Measurements from ENCODE around the gene CSNK1D. TPM values are rescaled to one million over a fixed set of nuclear protein-coding genes. Genes with fewer than 3 reads are reported as not detected.
"Not testable (repeated sequence)": the region's sequence is repeated elsewhere in the genome, so short reads cannot be mapped to it uniquely, and the experiment has no call there.

The CSNK1D gene
- total RNA-seq, 1 donor from 2014 or later: 29.0 TPM

- no peak for DNase-seq (ENCODE audit: low read depth)
These were observed 1.8 kb upstream of the CSNK1D start for GRCh38 chr17:82275326-82275725.

DNA sequence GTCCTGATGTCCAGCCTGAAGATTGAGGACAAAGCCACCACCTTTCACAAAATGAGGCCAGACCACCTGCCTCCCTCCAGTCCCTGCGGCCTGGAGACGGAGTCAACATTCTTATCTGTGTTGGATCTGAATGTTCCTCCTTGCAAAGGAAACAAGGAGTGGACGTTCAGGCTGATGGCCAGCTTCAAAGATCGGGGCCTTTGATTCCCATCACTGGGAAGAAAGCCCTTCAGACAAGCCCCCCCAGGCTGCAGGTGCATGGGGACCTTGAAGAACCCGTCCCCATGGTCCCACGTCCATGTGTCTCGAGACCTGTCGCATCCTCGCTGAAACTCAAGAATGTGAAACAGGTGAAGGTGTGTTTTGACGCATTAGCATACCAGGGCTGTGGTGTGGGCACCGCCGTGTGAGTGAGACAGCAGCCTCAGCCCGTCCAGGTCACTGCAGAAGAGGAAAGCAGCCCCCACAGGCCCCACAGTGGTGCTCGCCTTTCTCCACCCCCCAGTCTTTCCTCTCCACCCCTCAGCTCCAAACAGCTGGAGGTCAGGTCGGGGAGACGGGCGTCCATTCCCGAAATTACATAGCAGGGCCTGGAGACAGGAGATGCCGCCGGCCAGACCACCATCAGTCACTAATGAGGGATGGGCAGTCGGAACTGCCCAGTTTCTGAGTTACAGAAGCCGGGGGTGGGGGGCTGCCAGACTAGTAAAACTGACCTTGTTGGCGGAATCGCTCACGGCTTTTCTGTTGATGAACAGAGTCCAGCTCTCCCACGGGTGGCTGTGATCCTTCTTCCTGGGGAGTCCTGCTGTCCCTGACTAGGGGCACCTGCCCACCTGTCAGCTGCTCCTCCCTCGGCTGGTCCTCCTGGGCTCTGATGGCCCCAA is 877 bp upstream of the CSNK1D start:
- DNase-seq (ENCODE audit: low read depth): no peak

DNA sequence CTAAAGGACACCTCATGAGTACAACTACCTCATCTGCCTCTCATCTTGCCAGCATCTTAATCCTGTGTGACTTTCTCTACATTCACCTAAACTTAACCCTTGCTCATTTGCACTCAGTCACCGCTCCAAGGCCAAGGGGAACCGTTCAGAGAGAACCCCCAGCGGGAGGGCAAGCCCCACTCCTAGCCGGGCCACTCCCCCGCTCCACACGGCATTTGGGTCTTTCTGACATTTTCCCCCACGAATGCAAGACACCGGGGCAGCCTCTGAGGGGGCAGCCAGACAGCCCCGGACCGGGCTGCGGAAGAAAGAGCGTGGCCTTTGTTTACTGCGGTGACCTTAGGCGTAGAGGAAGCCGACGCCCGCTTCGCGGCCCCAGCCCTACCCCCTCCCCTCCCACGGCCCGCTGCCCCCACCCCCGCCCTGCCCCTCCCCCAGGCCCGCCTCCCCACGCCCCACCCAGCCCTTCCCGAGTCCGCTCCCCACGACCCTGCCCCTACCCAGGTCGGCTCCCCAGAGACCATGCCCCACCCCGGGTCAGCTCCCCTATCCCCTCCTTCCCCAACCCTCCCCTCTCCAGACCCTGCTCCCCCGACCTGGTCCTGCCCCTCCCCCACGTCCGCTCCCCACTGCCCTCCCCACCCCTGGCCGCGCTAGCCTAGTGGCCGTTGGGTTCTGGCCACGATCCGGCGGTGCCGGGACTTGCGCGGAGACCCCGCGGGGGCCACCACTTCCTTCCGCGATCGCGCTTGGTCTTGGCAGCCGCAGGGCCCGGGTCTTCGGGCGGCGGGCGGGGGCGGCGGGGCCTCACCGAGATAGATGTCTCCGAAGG is 789 bp downstream of the CSNK1D start:
- DNase-seq (ENCODE audit: low read depth): peak; percentile 27

DNA sequence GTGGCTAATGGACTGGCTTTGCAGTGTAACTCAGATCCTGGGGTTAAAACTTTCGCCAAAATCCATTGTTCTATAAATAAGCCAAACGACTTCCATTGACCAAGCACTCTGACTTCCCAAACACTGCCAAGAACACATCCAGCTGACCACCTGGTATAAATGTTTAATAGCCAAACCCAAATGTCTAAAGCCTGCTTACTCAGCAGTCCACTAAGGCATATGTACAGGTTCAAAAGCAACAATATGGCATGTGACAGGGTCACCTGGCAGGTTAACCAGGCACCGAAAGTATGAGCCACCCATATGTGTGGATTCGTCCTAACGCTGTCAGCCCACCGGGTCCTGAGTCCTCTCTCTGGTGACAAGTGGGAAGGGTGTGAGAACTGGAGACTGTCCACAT is 2.1 kb downstream of the CSNK1D start:
- DNase-seq (ENCODE audit: low read depth): no peak

- DNase-seq (ENCODE audit: low read depth): no peak
These were observed 2.8 kb downstream of the CSNK1D start for GRCh38 chr17:82270651-82271050.

DNA sequence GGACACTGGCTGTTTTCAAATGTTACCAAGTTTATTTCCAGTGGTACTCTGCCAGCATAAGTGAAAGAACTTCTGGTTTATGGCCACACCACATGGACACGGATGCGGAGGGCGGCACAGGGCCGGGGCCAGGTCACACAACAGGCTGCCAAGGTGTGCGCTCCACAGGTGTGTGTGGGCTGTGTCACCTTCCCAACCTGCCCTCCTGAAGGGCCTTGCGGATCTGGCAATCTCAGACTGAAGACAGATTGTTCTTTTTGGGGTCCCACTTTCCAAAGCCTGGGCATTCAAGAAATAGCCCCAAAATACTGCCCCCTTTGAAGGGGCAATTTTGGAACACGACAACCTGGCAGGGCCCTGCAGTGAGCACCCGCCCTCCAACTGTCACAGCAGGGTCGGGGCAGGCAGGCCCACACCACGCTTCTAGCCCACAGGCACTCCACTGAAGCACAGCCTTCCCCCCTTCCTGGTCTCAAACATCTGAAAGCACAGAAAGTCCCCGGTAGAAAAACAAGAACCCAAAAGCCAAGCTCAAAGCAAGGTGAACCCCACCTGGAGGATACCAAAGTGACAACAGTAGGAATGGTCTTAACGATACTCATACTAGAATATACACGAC is 3.5 kb downstream of the CSNK1D start:
- DNase-seq (ENCODE audit: low read depth): no peak

DNA sequence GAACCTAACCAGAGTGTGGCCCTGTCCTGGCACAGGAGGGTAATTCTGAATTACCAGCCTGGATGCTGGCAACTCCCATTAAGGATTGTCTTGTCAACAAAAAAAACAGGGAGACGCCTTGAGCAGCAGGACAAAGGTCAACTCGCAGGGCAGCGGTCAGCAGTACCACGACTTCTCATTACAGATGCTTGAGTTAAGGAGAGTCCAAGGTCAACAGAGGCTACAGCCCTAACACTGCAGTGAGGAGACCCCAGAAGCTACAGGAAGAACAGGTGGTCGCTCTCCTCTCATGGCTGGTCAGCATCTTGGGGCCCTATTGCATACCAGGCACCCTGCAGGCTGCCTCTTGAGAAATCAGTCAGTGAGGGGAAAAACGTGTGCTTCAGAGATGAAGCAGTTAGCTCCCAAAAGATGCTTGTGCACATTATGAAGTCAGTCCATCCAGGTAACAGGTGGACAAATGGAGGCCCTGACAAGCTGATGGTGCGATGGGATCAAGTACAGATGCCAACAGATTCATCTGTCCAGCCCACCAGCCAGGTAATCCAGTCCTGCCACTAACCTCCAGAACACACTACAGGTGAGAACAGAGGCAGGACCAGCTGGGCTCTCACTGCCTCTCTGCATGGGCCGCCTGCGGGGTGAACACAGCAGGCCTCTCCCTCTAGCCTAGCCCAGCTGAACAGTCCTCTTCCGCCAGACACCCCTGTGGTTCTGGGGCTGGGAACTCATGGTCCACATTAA is 4.2 kb downstream of the CSNK1D start:
- DNase-seq (ENCODE audit: low read depth): no peak

DNA sequence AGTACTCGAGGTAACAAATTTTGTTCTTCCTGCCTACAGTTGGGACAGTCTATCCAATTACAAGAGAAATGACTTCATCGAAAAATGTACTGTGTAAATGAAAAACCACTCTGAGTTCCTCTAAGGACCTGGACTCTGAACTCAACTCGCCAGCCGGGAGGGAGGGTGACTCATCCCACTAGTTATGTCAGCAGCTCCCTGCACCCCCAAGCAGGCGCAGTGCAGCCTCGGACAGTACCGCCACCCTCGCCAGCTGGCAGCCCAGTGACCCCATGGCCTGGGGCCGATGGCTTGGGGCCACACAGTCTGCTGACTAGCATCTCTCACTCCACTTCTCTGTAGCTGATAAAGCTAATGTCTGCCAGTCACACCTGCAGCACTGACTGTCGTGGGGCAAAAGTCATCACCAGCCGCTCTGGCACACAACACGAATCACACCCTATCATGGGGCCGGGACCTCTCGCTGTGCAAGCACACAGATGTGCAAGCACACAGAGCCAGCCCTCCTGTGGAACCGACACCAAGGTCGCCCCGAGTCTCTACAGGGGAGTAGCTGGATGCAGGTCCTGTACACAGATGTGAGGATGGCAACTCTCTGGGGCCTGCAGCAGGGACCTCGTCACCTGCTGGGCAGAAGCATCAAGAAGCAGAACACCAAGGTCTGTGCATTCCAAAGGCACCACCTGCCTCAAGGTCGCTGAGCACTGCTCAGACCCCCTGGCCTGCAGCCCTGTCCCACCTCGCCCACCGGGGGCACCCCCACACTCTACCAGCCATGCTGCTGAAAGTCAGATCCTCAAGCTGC is 5.7 kb downstream of the CSNK1D start:
- DNase-seq (ENCODE audit: low read depth): peak; percentile 97

DNA sequence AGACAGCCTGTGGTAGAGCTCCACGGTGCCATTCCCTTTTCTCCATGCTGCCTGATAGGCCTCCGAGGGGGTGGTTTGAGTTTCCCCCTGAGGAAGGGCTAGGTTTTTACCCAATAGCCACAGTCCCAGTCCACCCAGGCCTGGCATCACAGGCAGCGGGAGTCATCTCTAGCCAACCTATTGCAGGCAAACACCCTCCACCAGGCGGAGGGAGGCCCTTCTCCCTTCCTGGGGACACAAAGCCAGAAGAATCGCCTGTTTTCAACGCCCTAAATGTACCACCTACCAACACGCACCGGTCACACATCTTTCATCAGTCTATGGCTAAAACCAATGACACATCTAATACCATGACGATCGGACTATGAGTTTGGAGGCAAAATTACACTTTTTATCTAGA is 7.4 kb downstream of the CSNK1D start:
- no peak for DNase-seq (ENCODE audit: low read depth)

- DNase-seq (ENCODE audit: low read depth): no peak
These were observed 9.9 kb downstream of the CSNK1D start for GRCh38 chr17:82263641-82264040.

DNA sequence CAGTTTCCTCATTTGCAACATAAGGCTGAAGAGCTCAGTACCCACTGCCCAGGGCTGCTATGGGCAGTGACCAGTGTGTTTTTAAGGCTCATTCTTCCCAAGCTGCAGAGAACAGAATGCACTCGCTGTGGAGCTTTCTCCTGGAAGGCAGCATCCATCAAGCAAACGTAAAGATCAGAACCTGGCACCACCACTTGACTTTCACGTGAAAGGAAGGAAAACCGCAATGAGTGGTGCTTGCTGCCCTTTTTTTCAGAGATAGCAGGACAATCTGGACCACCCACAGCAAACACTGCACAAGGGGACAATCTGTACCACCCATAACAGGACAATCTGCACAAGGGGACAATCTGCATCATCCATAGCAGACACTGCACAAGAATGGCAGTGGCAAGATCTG is 11.2 kb downstream of the CSNK1D start:
- DNase-seq (ENCODE audit: low read depth): no peak

DNA sequence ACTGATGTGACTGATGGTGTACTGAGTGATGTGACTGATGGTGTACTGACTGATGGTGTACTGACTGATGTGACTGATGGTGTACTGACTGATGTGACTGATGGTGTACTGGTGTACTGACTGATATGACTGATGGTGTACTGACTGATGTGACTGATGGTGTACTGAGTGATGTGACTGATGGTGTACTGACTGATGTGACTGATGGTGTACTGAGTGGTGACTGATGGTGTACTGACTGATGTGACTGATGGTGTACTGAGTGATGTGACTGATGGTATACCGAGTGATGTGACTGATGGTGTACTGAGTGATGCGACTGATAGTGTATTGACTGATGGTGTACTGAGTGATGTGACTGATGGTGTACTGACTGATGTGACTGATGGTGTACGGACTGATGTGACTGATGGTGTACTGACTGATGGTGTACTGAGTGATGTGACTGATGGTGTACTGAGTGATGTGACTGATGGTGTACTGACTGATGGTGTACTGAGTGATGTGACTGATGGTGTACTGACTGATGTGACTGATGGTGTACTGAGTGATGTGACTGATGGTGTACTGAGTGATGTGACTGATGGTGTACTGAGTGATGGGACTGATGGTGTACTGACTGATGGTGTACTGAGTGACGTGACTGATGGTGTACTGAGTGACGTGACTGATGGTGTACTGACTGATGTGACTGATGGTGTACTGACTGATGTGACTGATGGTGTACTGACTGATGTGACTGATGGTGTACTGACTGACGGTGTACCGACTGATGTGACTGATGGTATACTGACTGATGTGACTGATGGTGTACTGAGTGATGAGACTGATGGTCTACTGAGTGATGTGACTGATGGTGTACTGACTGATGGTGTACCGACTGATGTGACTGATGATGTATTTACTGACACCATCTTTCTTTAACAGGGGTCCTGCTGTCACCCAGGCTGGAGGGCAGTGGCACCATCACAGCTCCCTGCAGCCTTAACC is 13.2 kb downstream of the CSNK1D start:
- DNase-seq (ENCODE audit: low read depth): not testable (repeated sequence)

DNA sequence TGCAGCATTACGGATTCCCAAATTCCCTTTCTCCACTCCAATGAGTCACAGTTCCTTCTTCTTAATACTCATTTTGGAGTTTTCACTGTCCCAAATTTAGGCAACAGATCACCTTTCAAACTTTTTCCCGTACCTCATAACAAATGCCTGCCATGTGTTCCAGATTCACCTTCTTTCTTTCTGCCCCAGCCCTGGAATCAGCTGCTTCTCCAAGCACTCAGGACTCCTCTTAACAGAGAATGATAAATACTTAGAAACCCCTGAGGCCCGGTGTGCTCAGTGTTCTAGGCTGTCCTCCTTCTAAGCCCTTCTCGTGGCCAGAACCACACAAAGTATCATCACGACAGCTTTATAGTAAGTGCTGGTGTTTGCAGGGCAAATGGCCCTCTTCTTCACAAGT is 14.9 kb downstream of the CSNK1D start:
- DNase-seq (ENCODE audit: low read depth): no peak

- peak; percentile 92 for DNase-seq (ENCODE audit: low read depth)
These were observed 16.0 kb downstream of the CSNK1D start for GRCh38 chr17:82257473-82257872.

DNA sequence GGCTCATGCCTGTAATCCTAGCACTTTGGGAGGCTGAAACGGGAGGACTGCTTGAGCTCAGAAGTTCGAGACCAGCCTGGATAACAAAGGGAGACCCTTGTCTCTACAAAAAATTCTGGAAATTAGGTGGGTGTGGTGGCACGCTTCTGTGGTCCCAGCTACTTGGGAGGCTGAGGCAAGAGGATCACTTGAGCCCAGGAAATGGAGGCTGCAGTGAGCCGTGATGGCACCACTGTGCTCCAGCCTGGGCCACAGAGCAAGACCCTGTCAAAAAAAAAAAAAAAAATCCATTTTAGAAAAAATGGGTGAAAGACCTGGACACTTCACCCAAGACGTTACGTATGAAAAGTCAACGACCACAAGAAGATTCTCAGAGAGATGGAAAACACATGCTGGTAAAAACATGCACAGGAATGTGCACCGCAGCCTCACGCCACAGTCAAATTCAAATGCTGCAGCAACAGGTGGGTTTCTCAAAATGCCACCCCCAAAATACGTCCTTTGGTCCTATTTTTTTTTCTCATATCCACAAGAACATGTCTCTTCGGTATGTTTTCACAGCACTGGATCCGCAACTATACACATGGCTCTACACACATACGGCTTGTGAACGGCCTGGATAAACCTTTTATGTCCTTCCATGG is 17.1 kb downstream of the CSNK1D start:
- no peak for DNase-seq (ENCODE audit: low read depth)

DNA sequence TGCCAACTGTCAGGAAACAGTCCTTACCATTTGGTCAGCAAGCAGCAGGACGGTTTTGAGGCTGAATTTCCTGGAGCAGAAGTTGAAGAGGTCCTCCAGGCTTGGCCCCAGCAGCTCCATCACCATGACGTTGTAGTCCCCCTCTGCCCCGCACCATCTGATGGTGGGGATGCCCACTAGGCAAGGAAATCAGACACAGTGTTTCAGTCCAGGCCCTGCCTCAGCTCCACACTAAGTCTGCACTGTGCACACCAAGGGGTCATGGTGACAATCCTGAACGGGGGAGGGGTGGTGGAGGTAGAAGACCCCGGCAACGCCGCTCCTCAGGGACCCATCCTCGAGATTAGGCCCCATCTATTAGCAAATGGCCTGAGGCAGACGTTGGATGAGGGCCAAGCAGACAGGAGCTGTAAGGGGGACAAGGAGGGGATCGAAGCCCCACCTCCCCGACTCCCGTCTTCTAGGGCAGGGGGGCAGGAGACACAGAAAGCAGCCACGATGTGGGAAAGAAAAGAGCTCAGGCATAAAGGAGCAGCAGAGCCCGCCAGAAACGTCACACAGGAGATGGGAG is 18.0 kb downstream of the CSNK1D start:
- DNase-seq (ENCODE audit: low read depth): no peak

- not testable (repeated sequence) for DNase-seq (ENCODE audit: low read depth)
These were observed 18.8 kb downstream of the CSNK1D start for GRCh38 chr17:82254746-82255145.

- DNase-seq (ENCODE audit: low read depth): not testable (repeated sequence)
These were observed 19.4 kb downstream of the CSNK1D start for GRCh38 chr17:82254096-82254495.

Measured in myocyte (in vitro differentiated cells).